BLaER1 treated with 17β-estradiol and CSF1 and Interleukin-3, amounts not matched to agents 10 nM and 100 nM (cell line): Measurements from ENCODE around the gene GNAS-AS1.

Experiments used
- H3K27ac ChIP-seq, 11 experiments: shearing (Covaris generic); formaldehyde crosslinking; 2 replicates each; pipeline ENCODE4 v1.8.1; 2022
- H3K27me3 ChIP-seq, 11 experiments: shearing (Covaris generic); formaldehyde crosslinking; 2 replicates each; pipeline ENCODE4 v1.8.1; 2022
- H3K36me3 ChIP-seq, 11 experiments: shearing (Covaris generic); formaldehyde crosslinking; 2 replicates each; pipeline ENCODE4 v1.8.1; 2022
- H3K4me1 ChIP-seq, 10 experiments: shearing (Covaris generic); formaldehyde crosslinking; 2 replicates each; pipeline ENCODE4 v1.8.1; 2022
- H3K4me2 ChIP-seq, 11 experiments: shearing (Covaris generic); formaldehyde crosslinking; 2 replicates each; pipeline ENCODE4 v1.8.1; 2022
- H3K4me3 ChIP-seq, 10 experiments: shearing (Covaris generic); formaldehyde crosslinking; 2 replicates each; pipeline ENCODE4 v1.8.1; 2022
- H3K9ac ChIP-seq, 11 experiments: shearing (Covaris generic); formaldehyde crosslinking; 2 replicates each; pipeline ENCODE4 v1.8.1; 2022
- H3K9me3 ChIP-seq, 11 experiments: shearing (Covaris generic); formaldehyde crosslinking; replicated peaks in 1 of 11; 2 replicates each; pipeline ENCODE4 v1.8.1; 2022
- H4K20me1 ChIP-seq, 11 experiments: shearing (Covaris generic); formaldehyde crosslinking; 2 replicates each; pipeline ENCODE4 v1.8.1; 2022
- Cebpa-rat ChIP-seq, 11 experiments: shearing (Covaris generic); IDR thresholded peaks; 2 replicates each; pipeline ENCODE4 v1.8.1; 2022

GNAS-AS1 gene

GRCh38 chr20:58777657-58778056 lies 73.0 kb downstream of the GNAS-AS1 start:
- H3K9ac ChIP-seq = no peak overlapping the region
- no peak overlapping the region for H3K4me3 ChIP-seq
- no peak overlapping the region for H3K27ac ChIP-seq
- H3K4me1 ChIP-seq = peaks cover 0 to 24% (median 8%) of the 10 kb centered on the region in 10 experiments; a peak in 14 of 20 replicates
- no peaks in the 10 kb centered on the region for H3K36me3 ChIP-seq
- TF ChIP-seq Cebpa-rat (IDR thresholded peaks at IDR 0.05) = no peak
- peaks cover 0 to 6% (median 0%) of the 10 kb centered on the region in 11 experiments; a peak in 3 of 22 replicates for H3K27me3 ChIP-seq
- H3K9me3 ChIP-seq = peaks cover 0 to 23% (median 0%) of the 10 kb centered on the region in 11 experiments; a peak in 4 of 22 replicates
- peak overlapping the region in 3 of 11 experiments; percentile 48 to 70 (median 64); a peak in 5 of 22 replicates for H3K4me2 ChIP-seq
- peaks cover 0 to 5% (median 0%) of the 10 kb centered on the region in 11 experiments; a peak in 1 of 22 replicates for H4K20me1 ChIP-seq

GRCh38 chr20:58776109-58776508 lies 74.6 kb downstream of the GNAS-AS1 start:
- no peak overlapping the region for H3K4me2 ChIP-seq
- peaks cover 0 to 24% (median 7%) of the 10 kb centered on the region in 10 experiments; a peak in 10 of 20 replicates for H3K4me1 ChIP-seq
- H3K4me3 ChIP-seq = no peak overlapping the region
- peaks cover 0 to 1% (median 0%) of the 10 kb centered on the region in 11 experiments; a peak in 3 of 22 replicates for H3K27me3 ChIP-seq
- no peaks in the 10 kb centered on the region for H3K36me3 ChIP-seq
- H3K27ac ChIP-seq = no peak overlapping the region
- H3K9ac ChIP-seq = no peak overlapping the region
- H4K20me1 ChIP-seq = no peaks in the 10 kb centered on the region
- H3K9me3 ChIP-seq = peaks cover 0 to 23% (median 0%) of the 10 kb centered on the region in 11 experiments; a peak in 4 of 22 replicates
- no peak for TF ChIP-seq Cebpa-rat (IDR thresholded peaks at IDR 0.05)

GRCh38 chr20:58775371-58775770 lies 75.3 kb downstream of the GNAS-AS1 start:
- Histone ChIP-seq H3K27me3 (no peaks in the 10 kb centered on the region; a peak in 1 of 22 replicates), H3K9ac (no peak overlapping the region), H3K9me3 (peaks cover 0 to 23% (median 0%) of the 10 kb centered on the region in 11 experiments; a peak in 4 of 22 replicates), H3K4me1 (peaks cover 0 to 24% (median 7%) of the 10 kb centered on the region in 10 experiments; a peak in 10 of 20 replicates), H3K27ac (no peak overlapping the region), H3K4me2 (no peak overlapping the region), H3K36me3 (no peaks in the 10 kb centered on the region), H4K20me1 (no peaks in the 10 kb centered on the region), H3K4me3 (no peak overlapping the region)
- no peak for TF ChIP-seq Cebpa-rat (IDR thresholded peaks at IDR 0.05)

- H3K9me3 ChIP-seq = peaks cover 0 to 19% (median 0%) of the 10 kb centered on the region in 11 experiments; a peak in 4 of 22 replicates
- H3K4me2 ChIP-seq = no peak overlapping the region
- no peak overlapping the region for H3K9ac ChIP-seq
- H3K36me3 ChIP-seq = no peaks in the 10 kb centered on the region
- H3K4me3 ChIP-seq = no peak overlapping the region
- no peaks in the 10 kb centered on the region; a peak in 1 of 22 replicates for H3K27me3 ChIP-seq
- no peak for TF ChIP-seq Cebpa-rat (IDR thresholded peaks at IDR 0.05)
- H3K4me1 ChIP-seq = peaks cover 0 to 24% (median 7%) of the 10 kb centered on the region in 10 experiments; a peak in 10 of 20 replicates
- H3K27ac ChIP-seq = no peak overlapping the region
- H4K20me1 ChIP-seq = no peaks in the 10 kb centered on the region
These were observed 75.9 kb downstream of the GNAS-AS1 start for GRCh38 chr20:58774667-58775263.

GRCh38 chr20:58774214-58774613 lies 76.5 kb downstream of the GNAS-AS1 start:
- no peak overlapping the region for H3K4me2 ChIP-seq
- no peak for TF ChIP-seq Cebpa-rat (IDR thresholded peaks at IDR 0.05)

GRCh38 chr20:58772786-58773185 lies 77.9 kb downstream of the GNAS-AS1 start:
- H3K4me3 ChIP-seq = no peak overlapping the region
- H3K9ac ChIP-seq = no peak overlapping the region
- no peak for TF ChIP-seq Cebpa-rat (IDR thresholded peaks at IDR 0.05)
- H3K4me1 ChIP-seq = peaks cover 0 to 6% (median 0%) of the 10 kb centered on the region in 10 experiments; a peak in 4 of 20 replicates
- no peak overlapping the region for H3K4me2 ChIP-seq
- no peaks in the 10 kb centered on the region for H3K27me3 ChIP-seq
- H3K27ac ChIP-seq = no peak overlapping the region
- no peaks in the 10 kb centered on the region for H3K36me3 ChIP-seq
- H4K20me1 ChIP-seq = no peaks in the 10 kb centered on the region
- peaks cover 0 to 4% (median 0%) of the 10 kb centered on the region in 11 experiments; a peak in 1 of 22 replicates for H3K9me3 ChIP-seq

More at GRCh38 chr20:58774214-58774613, 76.5 kb downstream of the GNAS-AS1 start:
- peaks cover 0 to 20% (median 7%) of the 10 kb centered on the region in 10 experiments; a peak in 10 of 20 replicates for H3K4me1 ChIP-seq
- H3K4me3 ChIP-seq = no peak overlapping the region
- no peak overlapping the region for H3K9ac ChIP-seq
- no peaks in the 10 kb centered on the region for H3K27me3 ChIP-seq
- H3K9me3 ChIP-seq = peaks cover 0 to 13% (median 0%) of the 10 kb centered on the region in 11 experiments; a peak in 4 of 22 replicates
- no peak overlapping the region for H3K27ac ChIP-seq
- no peaks in the 10 kb centered on the region for H3K36me3 ChIP-seq
- H4K20me1 ChIP-seq = no peaks in the 10 kb centered on the region
